IMR-90 (cell line): ENCODE data around the gene IFRD2. TPM values are rescaled to one million over a fixed set of nuclear protein-coding genes. Genes with fewer than 3 reads are reported as not detected.
A peak's percentile ranks its signal among the peaks of the same experiment; 100 is the strongest.

Experiments
- ATAC-seq: fragments of 200-7000 bp; cut with Tn5 transposase; 2 replicates; pipeline ENCODE4 v1.9.1; 2020; ENCODE audit warnings: low read depth, mild to moderate bottlenecking, moderate library complexity
- BruUV-seq: library from RNA; stranded (reverse); fragments of 400-500 nt; replicated peaks from 2 replicates; lab custom pipeline; 2021; lab: Mats Ljungman, UMichigan
- CTCF ChIA-PET: fragments of 300-600 bp; formaldehyde crosslinking; extraction: SDS; loops from one replicate; lab custom pipeline; 2021; ENCODE audit warnings: antibody characterized with exemption; lab: Yijun Ruan, JAX
- POLR2A ChIA-PET: fragments of 300-600 bp; sonication (Branson Sonifier 250); formaldehyde crosslinking; loops from one replicate; lab custom pipeline; 2022; ENCODE audit warnings: antibody characterized with exemption; ENCODE audit not compliant: unreplicated experiment; lab: Charles Lee
- DNase-seq: peaks from one replicate; pipeline ENCODE4 v3.0.0; 2013
- H2AFZ ChIP-seq: replicated peaks from 2 replicates; pipeline ENCODE3; 2013; ENCODE audit warnings: low read length, mild to moderate bottlenecking; ENCODE audit not compliant: poor library complexity
- H2AK5ac ChIP-seq: 2 replicates; pipeline ENCODE4 v1.6.1; 2013; ENCODE audit warnings: low read depth, low read length, inconsistent platforms
- H2AK9ac ChIP-seq: replicated peaks from 2 replicates; pipeline ENCODE3; 2013; ENCODE audit warnings: mild to moderate bottlenecking, low read depth, low read length, moderate library complexity; ENCODE audit not compliant: poor library complexity
- H2BK120ac ChIP-seq: 2 replicates; pipeline ENCODE4 v1.6.1; 2013; ENCODE audit warnings: low read depth, low read length, inconsistent platforms
- H2BK15ac ChIP-seq: 3 replicates; pipeline ENCODE4 v1.6.1; 2013; ENCODE audit warnings: low read depth, low read length, inconsistent platforms
- H2BK20ac ChIP-seq: 2 replicates; pipeline ENCODE4 v1.6.1; 2013; ENCODE audit warnings: low read depth, mild to moderate bottlenecking, inconsistent platforms, low read length, moderate library complexity
- H2BK5ac ChIP-seq: 2 replicates; pipeline ENCODE4 v1.6.1; 2013; ENCODE audit warnings: mild to moderate bottlenecking, low read depth, low read length, inconsistent platforms; ENCODE audit not compliant: poor library complexity, severe bottlenecking
- H3K14ac ChIP-seq: replicated peaks from 2 replicates; pipeline ENCODE4 v1.6.1; 2013; ENCODE audit warnings: low read depth, low read length, inconsistent platforms
- H3K18ac ChIP-seq: 2 replicates; pipeline ENCODE4 v1.6.1; 2013; ENCODE audit warnings: low read depth, low read length, control low read depth
- H3K23ac ChIP-seq: 2 replicates; pipeline ENCODE4 v1.6.1; 2013; ENCODE audit warnings: low read depth, low read length, inconsistent platforms
- H3K27ac ChIP-seq: 2 replicates; pipeline ENCODE4 v1.5.1; 2013; ENCODE audit warnings: mild to moderate bottlenecking, control low read depth, low read length; ENCODE audit not compliant: insufficient read depth
- H3K27me3 ChIP-seq: 2 replicates; pipeline ENCODE4 v1.6.1; 2013; ENCODE audit warnings: low read length; ENCODE audit not compliant: control insufficient read depth, insufficient read depth
- H3K36me3 ChIP-seq: 2 replicates; pipeline ENCODE4 v1.6.1; 2013; ENCODE audit warnings: low read length, mixed read lengths; ENCODE audit not compliant: control insufficient read depth, insufficient read depth
- H3K4ac ChIP-seq: 2 replicates; pipeline ENCODE4 v1.6.1; 2013; ENCODE audit warnings: low read depth, low read length, inconsistent platforms
- H3K4me1 ChIP-seq: 2 replicates; pipeline ENCODE4 v1.6.1; 2013; ENCODE audit warnings: low read length, mixed read lengths; ENCODE audit not compliant: control insufficient read depth, insufficient read depth
- H3K4me2 ChIP-seq: 2 replicates; pipeline ENCODE4 v1.6.1; 2013; ENCODE audit warnings: low read depth, mild to moderate bottlenecking, control low read depth, low read length, moderate library complexity
- H3K4me3 ChIP-seq: 2 replicates; pipeline ENCODE4 v1.5.1; 2013; ENCODE audit warnings: low read depth, mild to moderate bottlenecking, control low read depth, low read length, moderate library complexity; ENCODE audit not compliant: insufficient read depth
- H3K56ac ChIP-seq: 2 replicates; pipeline ENCODE4 v1.6.1; 2013; ENCODE audit warnings: low read length, inconsistent platforms; ENCODE audit not compliant: insufficient read depth; ENCODE audit errors: extremely low read depth
- H3K79me1 ChIP-seq, 2 experiments: 2 replicates each; pipeline ENCODE4 v1.6.1; 2013; ENCODE audit warnings: low read length in 2 of 2, inconsistent platforms in 1 of 2, low read depth in 1 of 2
- H3K9ac ChIP-seq: 2 replicates; pipeline ENCODE4 v1.6.1; 2013; ENCODE audit warnings: low read depth, low read length, control low read depth
- H3K9me1 ChIP-seq: 2 replicates; pipeline ENCODE4 v1.6.1; 2013; ENCODE audit warnings: low read length, inconsistent platforms; ENCODE audit not compliant: insufficient read depth
- H3K9me3 ChIP-seq: 2 replicates; pipeline ENCODE4 v1.6.1; 2013; ENCODE audit warnings: low read length; ENCODE audit not compliant: control insufficient read depth, insufficient read depth
- H4K20me1 ChIP-seq: 2 replicates; pipeline ENCODE4 v1.6.1; 2013; ENCODE audit warnings: low read length, inconsistent platforms; ENCODE audit not compliant: insufficient read depth
- H4K5ac ChIP-seq: 2 replicates; pipeline ENCODE4 v1.6.1; 2013; ENCODE audit warnings: mild to moderate bottlenecking, low read depth, low read length, control low read depth
- H4K8ac ChIP-seq, 2 experiments: 2 replicates each; pipeline ENCODE4 v1.6.1; 2013; ENCODE audit warnings: low read depth in 2 of 2, low read length in 2 of 2, control low read depth in 1 of 2, inconsistent platforms in 1 of 2
- H4K91ac ChIP-seq: 2 replicates; pipeline ENCODE4 v1.6.1; 2013; ENCODE audit warnings: low read depth, low read length, inconsistent platforms; ENCODE audit not compliant: insufficient read depth
- BHLHE40 ChIP-seq: fragments of 150-350 bp; IDR thresholded peaks from 2 replicates; pipeline ENCODE4 v1.6.1; 2016; ENCODE audit warnings: mild to moderate bottlenecking, low read depth, low read length
- CEBPB ChIP-seq: IDR thresholded peaks from 2 replicates; pipeline ENCODE4 v1.6.1; 2012; ENCODE audit warnings: low read depth, low read length, improper control_type of control experiment
- CHD1 ChIP-seq: IDR thresholded peaks from 2 replicates; pipeline ENCODE4 v1.6.1; 2012; ENCODE audit warnings: low read depth, low read length, improper control_type of control experiment
- ELK1 ChIP-seq: fragments of 150-350 bp; IDR thresholded peaks from 2 replicates; pipeline ENCODE4 v1.6.1; 2016; ENCODE audit warnings: low read depth, mild to moderate bottlenecking, low read length, moderate library complexity, borderline replicate concordance
- FOS ChIP-seq: fragments of 150-350 bp; IDR thresholded peaks from 2 replicates; pipeline ENCODE4 v1.6.1; 2016; ENCODE audit warnings: low read depth, low read length
- MAFK ChIP-seq: IDR thresholded peaks from 2 replicates; pipeline ENCODE4 v1.6.1; 2012; ENCODE audit warnings: low read depth, low read length, improper control_type of control experiment
- MAZ ChIP-seq: IDR thresholded peaks from 2 replicates; pipeline ENCODE4 v1.6.1; 2012; ENCODE audit warnings: low read depth, mild to moderate bottlenecking, low read length, improper control_type of control experiment, moderate library complexity, borderline replicate concordance
- MXI1 ChIP-seq: IDR thresholded peaks from 2 replicates; pipeline ENCODE4 v1.6.1; 2012; ENCODE audit warnings: low read depth, mild to moderate bottlenecking, low read length, moderate library complexity, borderline replicate concordance
- NFE2L2 ChIP-seq: fragments of 150-350 bp; IDR thresholded peaks from 2 replicates; pipeline ENCODE4 v1.6.1; 2016; ENCODE audit warnings: low read depth, mild to moderate bottlenecking, low read length
- POLR2A ChIP-seq: IDR thresholded peaks from 2 replicates; pipeline ENCODE4 v1.6.1; 2012; ENCODE audit warnings: mild to moderate bottlenecking, low read depth, low read length
- RAD21 ChIP-seq: IDR thresholded peaks from 2 replicates; pipeline ENCODE4 v1.6.1; 2012; ENCODE audit warnings: low read length, improper control_type of control experiment
- RCOR1 ChIP-seq: IDR thresholded peaks from 2 replicates; pipeline ENCODE4 v1.6.1; 2012; ENCODE audit warnings: mild to moderate bottlenecking, low read length, improper control_type of control experiment; ENCODE audit not compliant: insufficient replicate concordance
- RFX5 ChIP-seq: IDR thresholded peaks from 2 replicates; pipeline ENCODE4 v1.8.0; 2012; ENCODE audit warnings: low read depth, mild to moderate bottlenecking, low read length, moderate library complexity
- SMC3 ChIP-seq: fragments of 150-350 bp; IDR thresholded peaks from 2 replicates; pipeline ENCODE4 v1.6.1; 2016; ENCODE audit warnings: low read depth, mild to moderate bottlenecking, antibody characterized with exemption, low read length, moderate library complexity
- USF2 ChIP-seq: fragments of 150-350 bp; IDR thresholded peaks from 2 replicates; pipeline ENCODE4 v1.6.1; 2017; ENCODE audit warnings: mild to moderate bottlenecking, antibody characterized with exemption, low read length, low read depth
- WGBS, 2 experiments: methylation state at CpG; one replicate each; pipeline versions ENCODE4 v1.1.5 to v1.1.7; 2013; ENCODE audit warnings: missing lambda C conversion rate in 2 of 2; ENCODE audit not compliant: insufficient read length in 1 of 2; ENCODE audit errors: extremely low coverage in 2 of 2; 5-methylcytosine and 5-hydroxymethylcytosine counted together
- dilution Hi-C: fragments of 300-500 bp; cut with HindIII; formaldehyde crosslinking; loops from one replicate; pipeline ENCODE4 v1.14.3; 2018; ENCODE audit warnings: low sequenced_read_pairs; ENCODE audit not compliant: unreplicated experiment
- in situ Hi-C: fragments of 300-500 bp; cut with MboI; formaldehyde crosslinking; loops from 3 replicates; pipeline ENCODE4 v1.14.3; 2019; ENCODE audit warnings: low sequenced_read_pairs, inconsistent platforms, mixed read lengths
- intact Hi-C: fragments of 100-400 bp; cut with micrococcal nuclease; formaldehyde crosslinking; loops from 2 replicates; pipeline ENCODE4 v1.10.0; 2022
- polyA plus RNA-seq, 3 experiments: library from polyadenylated mRNA; depleted of rRNA; stranded (reverse); fragments of >200 nt; gene quantifications; 2 replicates each; pipeline ENCODE4 v1.2.3, GENCODE V29; 2012; ENCODE audit warnings: low replicate concordance in 1 of 3
- total RNA-seq: library from RNA; depleted of rRNA; stranded (reverse); fragments of >200 nt; gene quantifications from 2 replicates; pipeline ENCODE4 v1.2.3, GENCODE V29; 2012
- TF ChIP-seq, protein P1 (sequence below): conservative IDR thresholded peaks from 2 replicates; pipeline ENCODE4 v1.5.1; 2012; ENCODE audit warnings: mild to moderate bottlenecking, low read depth, low read length, improper control_type of control experiment

The IFRD2 gene
- total and polyA plus RNA-seq, 2 of the 4 experiments (the other 2 are of a cell fraction): 52.7 to 79.1 TPM

DNA sequence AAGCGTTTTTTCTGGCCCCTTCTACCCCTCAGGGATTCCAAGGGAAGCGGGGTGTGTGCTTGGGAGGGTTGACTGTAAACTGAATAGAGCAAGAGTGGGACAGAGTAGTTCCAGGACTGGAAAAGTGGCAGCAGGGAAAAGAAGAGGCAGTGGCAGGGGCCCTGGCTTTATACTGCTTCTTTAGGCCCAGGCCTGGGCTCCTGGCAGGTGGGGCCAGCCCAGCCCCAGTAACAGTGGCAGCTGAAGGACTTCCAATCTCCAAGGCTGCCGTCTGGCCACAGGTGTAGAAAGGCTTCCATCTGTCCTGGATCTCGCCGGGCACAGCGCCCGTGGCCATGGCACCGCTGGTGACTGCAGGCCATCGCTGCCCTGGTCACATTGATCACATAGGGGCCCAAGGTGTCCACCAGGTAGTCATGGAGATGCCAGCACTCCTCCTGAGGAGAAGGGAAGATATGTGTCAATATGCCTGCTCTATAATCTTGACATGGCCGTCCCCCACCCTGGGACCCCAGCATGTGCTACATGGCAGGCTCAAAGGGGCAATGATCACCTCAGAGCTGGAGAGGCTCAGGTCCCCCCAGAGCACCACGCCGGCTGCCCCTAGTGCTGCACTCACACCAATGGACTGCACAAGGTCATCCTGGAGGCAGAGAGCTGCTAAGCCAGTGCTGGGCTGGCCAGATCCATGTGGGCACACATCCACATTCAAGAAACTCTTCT is 1.0 kb upstream of the IFRD2 start:
- peak overlapping the region; percentile 90 for H4K5ac ChIP-seq
- peak overlapping the region; percentile 48 for H2AK5ac ChIP-seq
- H3K4me3 ChIP-seq: no peak overlapping the region
- ChIA-PET CTCF (no interaction called here), POLR2A (no interaction called here)
- H2BK20ac ChIP-seq: no peak overlapping the region
- H2AK9ac ChIP-seq: peak overlapping the region; percentile 75
- peaks cover 3% of the 10 kb centered on the region for H3K9me1 ChIP-seq
- no peak overlapping the region for H3K4me2 ChIP-seq
- H3K9ac ChIP-seq: no peak overlapping the region
- no peak for TF ChIP-seq CEBPB
- no peak for TF ChIP-seq POLR2A
- TF ChIP-seq USF2: no peak
- no peak for TF ChIP-seq MXI1
- no peak for TF ChIP-seq NFE2L2
- TF ChIP-seq MAZ: no peak
- no peak for TF ChIP-seq RFX5
- TF ChIP-seq RAD21: no peak
- TF ChIP-seq, protein P1, sequence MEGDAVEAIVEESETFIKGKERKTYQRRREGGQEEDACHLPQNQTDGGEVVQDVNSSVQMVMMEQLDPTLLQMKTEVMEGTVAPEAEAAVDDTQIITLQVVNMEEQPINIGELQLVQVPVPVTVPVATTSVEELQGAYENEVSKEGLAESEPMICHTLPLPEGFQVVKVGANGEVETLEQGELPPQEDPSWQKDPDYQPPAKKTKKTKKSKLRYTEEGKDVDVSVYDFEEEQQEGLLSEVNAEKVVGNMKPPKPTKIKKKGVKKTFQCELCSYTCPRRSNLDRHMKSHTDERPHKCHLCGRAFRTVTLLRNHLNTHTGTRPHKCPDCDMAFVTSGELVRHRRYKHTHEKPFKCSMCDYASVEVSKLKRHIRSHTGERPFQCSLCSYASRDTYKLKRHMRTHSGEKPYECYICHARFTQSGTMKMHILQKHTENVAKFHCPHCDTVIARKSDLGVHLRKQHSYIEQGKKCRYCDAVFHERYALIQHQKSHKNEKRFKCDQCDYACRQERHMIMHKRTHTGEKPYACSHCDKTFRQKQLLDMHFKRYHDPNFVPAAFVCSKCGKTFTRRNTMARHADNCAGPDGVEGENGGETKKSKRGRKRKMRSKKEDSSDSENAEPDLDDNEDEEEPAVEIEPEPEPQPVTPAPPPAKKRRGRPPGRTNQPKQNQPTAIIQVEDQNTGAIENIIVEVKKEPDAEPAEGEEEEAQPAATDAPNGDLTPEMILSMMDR: no peak
- TF ChIP-seq MAFK: no peak
- no peak for TF ChIP-seq SMC3
- no peak for TF ChIP-seq BHLHE40
- TF ChIP-seq ELK1: no peak
- TF ChIP-seq FOS: no peak
- TF ChIP-seq CHD1: no peak
- no peak for TF ChIP-seq RCOR1
- peaks cover 17% of the 10 kb centered on the region for H3K36me3 ChIP-seq
- no peaks in the 10 kb centered on the region for H4K20me1 ChIP-seq
- no peak overlapping the region for H2BK5ac ChIP-seq
- H4K91ac ChIP-seq: no peak overlapping the region; the same call in 1 of the 2 replicates
- 94% methylated on average over 8 of the region's 12 CpGs; no CpG with 5 or more reads in 1 of the 2 experiments for WGBS, 2 experiments
- H3K14ac ChIP-seq: no peak overlapping the region
- BruUV-seq: no TSS peak
- intact Hi-C loops (no loop called here), dilution Hi-C loops (no loop called here), in situ Hi-C loops (no loop called here)
- H3K18ac ChIP-seq: no peak overlapping the region
- peak overlapping the region; percentile 96 for H2AFZ ChIP-seq
- ATAC-seq (no peak), DNase-seq (no peak)
- peaks cover 9% of the 10 kb centered on the region for H3K4me1 ChIP-seq
- peak overlapping the region; percentile 80 for H3K4ac ChIP-seq
- no peak overlapping the region for H2BK120ac ChIP-seq
- H3K27ac ChIP-seq: no peak overlapping the region
- no peaks in the 10 kb centered on the region for H3K9me3 ChIP-seq
- H4K8ac ChIP-seq: peak overlapping the region; percentile 85 to 99
- H3K27me3 ChIP-seq: no peaks in the 10 kb centered on the region
- no peak overlapping the region for H3K56ac ChIP-seq
- H2BK15ac ChIP-seq: no peak overlapping the region
- H3K23ac ChIP-seq: no peak overlapping the region
- H3K79me1 ChIP-seq: peaks cover 15 to 39% of the 10 kb centered on the region in 2 experiments
